MM.1S (cell line): Measurements from ENCODE around the gene RASAL2.

ENCODE experiments used
- CTCF ChIP-seq: fragments of 300-600 bp; sonication (generic); IDR thresholded peaks from 2 replicates; pipeline ENCODE4 v1.5.1; 2016; ENCODE audit warnings: antibody characterized with exemption, low read length, mixed read lengths
- EZH2 ChIP-seq: fragments of 300-600 bp; sonication (generic); optimal IDR thresholded peaks from 2 replicates; pipeline ENCODE3; 2017; ENCODE audit warnings: low read depth, mild to moderate bottlenecking, antibody characterized with exemption, low read length, mixed read lengths
- EZH2phosphoT487 ChIP-seq: fragments of 300-600 bp; sonication (generic); IDR thresholded peaks from 2 replicates; pipeline ENCODE4 v1.6.1; 2018; ENCODE audit warnings: antibody characterized with exemption, low read length

- no peak for TF ChIP-seq CTCF
- no peak for TF ChIP-seq EZH2phosphoT487
- no peak for TF ChIP-seq EZH2
Measured at GRCh38 chr1:178218550-178218949, 124.6 kb downstream of the RASAL2 start.
